Stimulated activated CD8-positive, alpha-beta memory T cell treated with anti-CD3 and anti-CD28 coated beads, Interleukin-7, amount 100 ng/mL, for 24 hours (primary cell): ENCODE data around the gene SLC38A10.
"Not testable (repeated sequence)": the region's sequence is repeated elsewhere in the genome, so short reads cannot be mapped to it uniquely, and the experiment has no call there.

Experiments
- DNase-seq: peaks from one replicate; pipeline ENCODE4 v3.0.0-alpha.2; 2020; ENCODE audit warnings: low read depth

The SLC38A10 gene

GRCh38 chr17:81312624-81313325 is 17.7 kb upstream of the SLC38A10 start:
- no peak for DNase-seq

GRCh38 chr17:81311946-81312345 is 16.8 kb upstream of the SLC38A10 start:
- DNase-seq: no peak

GRCh38 chr17:81310949-81311550 is 15.9 kb upstream of the SLC38A10 start:
- DNase-seq: no peak

- no peak for DNase-seq
These were observed 15.0 kb upstream of the SLC38A10 start for GRCh38 chr17:81309859-81310839.

GRCh38 chr17:81309140-81309858 is 14.2 kb upstream of the SLC38A10 start:
- DNase-seq: no peak

GRCh38 chr17:81308784-81309139 is 13.7 kb upstream of the SLC38A10 start:
- DNase-seq: not testable (repeated sequence)

- no peak for DNase-seq
These were observed 12.8 kb upstream of the SLC38A10 start for GRCh38 chr17:81307636-81308560.

GRCh38 chr17:81306898-81307510 is 11.9 kb upstream of the SLC38A10 start:
- DNase-seq: no peak

GRCh38 chr17:81306491-81306890 is 11.4 kb upstream of the SLC38A10 start:
- no peak for DNase-seq

- DNase-seq: no peak
These were observed 10.0 kb upstream of the SLC38A10 start for GRCh38 chr17:81305051-81305630.

- DNase-seq: no peak
These were observed 9.3 kb upstream of the SLC38A10 start for GRCh38 chr17:81304196-81305015.

GRCh38 chr17:81303385-81303784 is 8.3 kb upstream of the SLC38A10 start:
- no peak for DNase-seq

- DNase-seq: no peak
These were observed 7.8 kb upstream of the SLC38A10 start for GRCh38 chr17:81302861-81303333.

- DNase-seq: no peak
These were observed 7.2 kb upstream of the SLC38A10 start for GRCh38 chr17:81302324-81302723.

GRCh38 chr17:81301195-81302144 is 6.4 kb upstream of the SLC38A10 start:
- no peak for DNase-seq

- DNase-seq: no peak
These were observed 5.6 kb upstream of the SLC38A10 start for GRCh38 chr17:81300586-81301155.

GRCh38 chr17:81299846-81300585 is 4.9 kb upstream of the SLC38A10 start:
- DNase-seq: no peak
